Measurements from ENCODE around the gene HDAC4.
A peak's percentile ranks its signal among the peaks of the same experiment; 100 is the strongest.

The HDAC4 gene

GRCh38 chr2:239292531-239292930 lies 108.3 kb downstream of the HDAC4 start:
- no peak for TF ChIP-seq SUZ12 (IDR thresholded peaks at IDR 0.05; ENCODE audit: extremely low read depth, insufficient read depth, insufficient read length)
- TF ChIP-seq YY1 (IDR thresholded peaks at IDR 0.05; ENCODE audit: insufficient read depth, insufficient read length) = no peak
- no peak for TF ChIP-seq ZNF274 (IDR thresholded peaks at IDR 0.05; ENCODE audit: low read depth, low read length)
- H3K9ac ChIP-seq (ENCODE audit: insufficient read length, low read depth) = peak overlapping the region; percentile 47
- DNase-seq (ENCODE audit: low read depth, low spot score) = no peak
- H3K27me3 ChIP-seq (ENCODE audit: insufficient read depth, insufficient read length) = no peaks in the 10 kb centered on the region
- no peaks in the 10 kb centered on the region for H3K9me3 ChIP-seq (ENCODE audit: insufficient read depth, low read length)
- H3K4me1 ChIP-seq (ENCODE audit: insufficient read depth, insufficient read length) = peaks cover 43% of the 10 kb centered on the region
- H3K36me3 ChIP-seq (ENCODE audit: insufficient read depth, insufficient read length, low read length) = peaks cover 2% of the 10 kb centered on the region
- H3K4me3 ChIP-seq (ENCODE audit: insufficient read length, low read depth) = no peak overlapping the region

GRCh38 chr2:239291475-239292350 lies 109.1 kb downstream of the HDAC4 start:
- H3K9me3 ChIP-seq (ENCODE audit: insufficient read depth, low read length) = no peaks in the 10 kb centered on the region
- no peaks in the 10 kb centered on the region for H3K36me3 ChIP-seq (ENCODE audit: insufficient read depth, insufficient read length, low read length)
- no peaks in the 10 kb centered on the region for H3K27me3 ChIP-seq (ENCODE audit: insufficient read depth, insufficient read length)
- H3K9ac ChIP-seq (ENCODE audit: insufficient read length, low read depth) = peak overlapping the region; percentile 47
- H3K4me3 ChIP-seq (ENCODE audit: insufficient read length, low read depth) = no peak overlapping the region
- peak; percentile 88 for DNase-seq (ENCODE audit: low read depth, low spot score)
- H3K4me1 ChIP-seq (ENCODE audit: insufficient read depth, insufficient read length) = peaks cover 39% of the 10 kb centered on the region
- no peak for TF ChIP-seq ZNF274 (IDR thresholded peaks at IDR 0.05; ENCODE audit: low read depth, low read length)
- TF ChIP-seq SUZ12 (IDR thresholded peaks at IDR 0.05; ENCODE audit: extremely low read depth, insufficient read depth, insufficient read length) = no peak
- no peak for TF ChIP-seq YY1 (IDR thresholded peaks at IDR 0.05; ENCODE audit: insufficient read depth, insufficient read length)

GRCh38 chr2:239290618-239291474 lies 110.0 kb downstream of the HDAC4 start:
- Histone ChIP-seq H3K27me3 (ENCODE audit: insufficient read depth, insufficient read length) (no peaks in the 10 kb centered on the region), H3K9me3 (ENCODE audit: insufficient read depth, low read length) (no peaks in the 10 kb centered on the region), H3K4me1 (ENCODE audit: insufficient read depth, insufficient read length) (peaks cover 33% of the 10 kb centered on the region), H3K9ac (ENCODE audit: insufficient read length, low read depth) (no peak overlapping the region), H3K4me3 (ENCODE audit: insufficient read length, low read depth) (no peak overlapping the region), H3K36me3 (ENCODE audit: insufficient read depth, insufficient read length, low read length) (no peaks in the 10 kb centered on the region)
- DNase-seq (ENCODE audit: low read depth, low spot score) = no peak
- TF ChIP-seq ZNF274 (IDR thresholded peaks at IDR 0.05; ENCODE audit: low read depth, low read length) = no peak
- no peak for TF ChIP-seq SUZ12 (IDR thresholded peaks at IDR 0.05; ENCODE audit: extremely low read depth, insufficient read depth, insufficient read length)
- no peak for TF ChIP-seq YY1 (IDR thresholded peaks at IDR 0.05; ENCODE audit: insufficient read depth, insufficient read length)

GRCh38 chr2:239289545-239289944 lies 111.3 kb downstream of the HDAC4 start:
- TF ChIP-seq SUZ12 (IDR thresholded peaks at IDR 0.05; ENCODE audit: extremely low read depth, insufficient read depth, insufficient read length) = no peak
- no peak for TF ChIP-seq ZNF274 (IDR thresholded peaks at IDR 0.05; ENCODE audit: low read depth, low read length)
- no peak for TF ChIP-seq YY1 (IDR thresholded peaks at IDR 0.05; ENCODE audit: insufficient read depth, insufficient read length)
- no peaks in the 10 kb centered on the region for H3K27me3 ChIP-seq (ENCODE audit: insufficient read depth, insufficient read length)
- H3K4me3 ChIP-seq (ENCODE audit: insufficient read length, low read depth) = no peak overlapping the region
- no peak for DNase-seq (ENCODE audit: low read depth, low spot score)
- H3K36me3 ChIP-seq (ENCODE audit: insufficient read depth, insufficient read length, low read length) = no peaks in the 10 kb centered on the region
- H3K9me3 ChIP-seq (ENCODE audit: insufficient read depth, low read length) = no peaks in the 10 kb centered on the region
- H3K9ac ChIP-seq (ENCODE audit: insufficient read length, low read depth) = no peak overlapping the region
- peaks cover 37% of the 10 kb centered on the region for H3K4me1 ChIP-seq (ENCODE audit: insufficient read depth, insufficient read length)

GRCh38 chr2:239288951-239289511 lies 111.8 kb downstream of the HDAC4 start:
- TF ChIP-seq ZNF274 (IDR thresholded peaks at IDR 0.05; ENCODE audit: low read depth, low read length) (no peak), YY1 (IDR thresholded peaks at IDR 0.05; ENCODE audit: insufficient read depth, insufficient read length) (no peak), SUZ12 (IDR thresholded peaks at IDR 0.05; ENCODE audit: extremely low read depth, insufficient read depth, insufficient read length) (no peak)
- Histone ChIP-seq H3K9ac (ENCODE audit: insufficient read length, low read depth) (no peak overlapping the region), H3K4me3 (ENCODE audit: insufficient read length, low read depth) (no peak overlapping the region), H3K27me3 (ENCODE audit: insufficient read depth, insufficient read length) (no peaks in the 10 kb centered on the region), H3K4me1 (ENCODE audit: insufficient read depth, insufficient read length) (peaks cover 36% of the 10 kb centered on the region), H3K36me3 (ENCODE audit: insufficient read depth, insufficient read length, low read length) (no peaks in the 10 kb centered on the region), H3K9me3 (ENCODE audit: insufficient read depth, low read length) (no peaks in the 10 kb centered on the region)
- DNase-seq (ENCODE audit: low read depth, low spot score) = no peak

- no peak overlapping the region for H3K9ac ChIP-seq (ENCODE audit: insufficient read length, low read depth)
- DNase-seq (ENCODE audit: low read depth, low spot score) = no peak
- H3K36me3 ChIP-seq (ENCODE audit: insufficient read depth, insufficient read length, low read length) = no peaks in the 10 kb centered on the region
- H3K27me3 ChIP-seq (ENCODE audit: insufficient read depth, insufficient read length) = no peaks in the 10 kb centered on the region
- no peak overlapping the region for H3K4me3 ChIP-seq (ENCODE audit: insufficient read length, low read depth)
- H3K9me3 ChIP-seq (ENCODE audit: insufficient read depth, low read length) = no peaks in the 10 kb centered on the region
- peaks cover 30% of the 10 kb centered on the region for H3K4me1 ChIP-seq (ENCODE audit: insufficient read depth, insufficient read length)
- TF ChIP-seq SUZ12 (IDR thresholded peaks at IDR 0.05; ENCODE audit: extremely low read depth, insufficient read depth, insufficient read length) (no peak), ZNF274 (IDR thresholded peaks at IDR 0.05; ENCODE audit: low read depth, low read length) (no peak), YY1 (IDR thresholded peaks at IDR 0.05; ENCODE audit: insufficient read depth, insufficient read length) (no peak)
Observed at GRCh38 chr2:239288237-239288636, 112.6 kb downstream of the HDAC4 start.
